Measurements from ENCODE around the gene SYNPR.

Gene SYNPR

GRCh38 chr3:63582943-63583500 lies 304.9 kb downstream of the SYNPR start:
- DNase-seq (ENCODE audit: extremely low read depth, insufficient read length), result no peak
- Histone ChIP-seq H3K27me3 (replicated peaks; ENCODE audit: control insufficient read depth, insufficient read depth, low read length) (no peaks in the 10 kb centered on the region), H3K36me3 (ENCODE audit: control insufficient read depth, insufficient read depth, low read length) (no peaks in the 10 kb centered on the region), H3K4me3 (replicated peaks; ENCODE audit: low read depth, low read length) (no peak overlapping the region)
- TF ChIP-seq CTCF (IDR thresholded peaks at IDR 0.05; ENCODE audit: insufficient read depth, low read length, poor library complexity, severe bottlenecking), result no peak

GRCh38 chr3:63584681-63585080 lies 306.6 kb downstream of the SYNPR start:
- DNase-seq (ENCODE audit: extremely low read depth, insufficient read length), result no peak
- Histone ChIP-seq H3K4me3 (replicated peaks; ENCODE audit: low read depth, low read length) (no peak overlapping the region), H3K36me3 (ENCODE audit: control insufficient read depth, insufficient read depth, low read length) (no peaks in the 10 kb centered on the region), H3K27me3 (replicated peaks; ENCODE audit: control insufficient read depth, insufficient read depth, low read length) (no peaks in the 10 kb centered on the region)
- TF ChIP-seq CTCF (IDR thresholded peaks at IDR 0.05; ENCODE audit: insufficient read depth, low read length, poor library complexity, severe bottlenecking), result no peak

- no peak for TF ChIP-seq CTCF (IDR thresholded peaks at IDR 0.05; ENCODE audit: insufficient read depth, low read length, poor library complexity, severe bottlenecking)
- Histone ChIP-seq H3K27me3 (replicated peaks; ENCODE audit: control insufficient read depth, insufficient read depth, low read length) (no peaks in the 10 kb centered on the region), H3K36me3 (ENCODE audit: control insufficient read depth, insufficient read depth, low read length) (no peaks in the 10 kb centered on the region), H3K4me3 (replicated peaks; ENCODE audit: low read depth, low read length) (no peak overlapping the region)
- no peak for DNase-seq (ENCODE audit: extremely low read depth, insufficient read length)
Measured at GRCh38 chr3:63585927-63586326, 307.8 kb downstream of the SYNPR start.

- Histone ChIP-seq H3K36me3 (ENCODE audit: control insufficient read depth, insufficient read depth, low read length) (no peaks in the 10 kb centered on the region), H3K4me3 (replicated peaks; ENCODE audit: low read depth, low read length) (no peak overlapping the region), H3K27me3 (replicated peaks; ENCODE audit: control insufficient read depth, insufficient read depth, low read length) (no peaks in the 10 kb centered on the region)
- DNase-seq (ENCODE audit: extremely low read depth, insufficient read length), result no peak
- no peak for TF ChIP-seq CTCF (IDR thresholded peaks at IDR 0.05; ENCODE audit: insufficient read depth, low read length, poor library complexity, severe bottlenecking)
Measured at GRCh38 chr3:63588895-63589294, 310.8 kb downstream of the SYNPR start.

GRCh38 chr3:63593779-63594178 lies 315.7 kb downstream of the SYNPR start:
- Histone ChIP-seq H3K4me3 (replicated peaks; ENCODE audit: low read depth, low read length) (no peak overlapping the region), H3K27me3 (replicated peaks; ENCODE audit: control insufficient read depth, insufficient read depth, low read length) (no peaks in the 10 kb centered on the region), H3K36me3 (ENCODE audit: control insufficient read depth, insufficient read depth, low read length) (no peaks in the 10 kb centered on the region)
- DNase-seq (ENCODE audit: extremely low read depth, insufficient read length), result no peak
- no peak for TF ChIP-seq CTCF (IDR thresholded peaks at IDR 0.05; ENCODE audit: insufficient read depth, low read length, poor library complexity, severe bottlenecking)

- H3K36me3 ChIP-seq (ENCODE audit: control insufficient read depth, insufficient read depth, low read length), result no peaks in the 10 kb centered on the region
- H3K27me3 ChIP-seq (replicated peaks; ENCODE audit: control insufficient read depth, insufficient read depth, low read length), result no peaks in the 10 kb centered on the region
- no peak for TF ChIP-seq CTCF (IDR thresholded peaks at IDR 0.05; ENCODE audit: insufficient read depth, low read length, poor library complexity, severe bottlenecking)
- no peak overlapping the region for H3K4me3 ChIP-seq (replicated peaks; ENCODE audit: low read depth, low read length)
- DNase-seq (ENCODE audit: extremely low read depth, insufficient read length), result no peak
Measured at GRCh38 chr3:63595221-63595620, 317.1 kb downstream of the SYNPR start.

All from GM06990 (cell line).